SIG-M5 treated with dmso at 0.1 percent for 504 hours (cell line): Measurements from ENCODE around the gene GATA2.
A peak's percentile ranks its signal among the peaks of the same experiment; 100 is the strongest.

Experiments
- DNase-seq: peaks from one replicate; lab custom pipeline; 2025; ENCODE audit not compliant: unreplicated experiment; lab: John Stamatoyannopoulos, UW

GATA2 gene

GRCh38 chr3:128457937-128458336 lies 35.1 kb downstream of the GATA2 start:
- no peak for DNase-seq

GRCh38 chr3:128456776-128457715 lies 36.0 kb downstream of the GATA2 start:
- DNase-seq: no peak

- DNase-seq: no peak
These were observed 36.9 kb downstream of the GATA2 start for GRCh38 chr3:128455786-128456748.

GRCh38 chr3:128455116-128455515 lies 37.9 kb downstream of the GATA2 start:
- DNase-seq: no peak

GRCh38 chr3:128454310-128454618 lies 38.7 kb downstream of the GATA2 start:
- no peak for DNase-seq

GRCh38 chr3:128453501-128454309 lies 39.3 kb downstream of the GATA2 start:
- no peak for DNase-seq

- DNase-seq: no peak
These were observed 40.2 kb downstream of the GATA2 start for GRCh38 chr3:128452678-128453275.

GRCh38 chr3:128452120-128452519 lies 40.9 kb downstream of the GATA2 start:
- DNase-seq: no peak

- no peak for DNase-seq
These were observed 43.8 kb downstream of the GATA2 start for GRCh38 chr3:128449111-128449638.

- DNase-seq: no peak
These were observed 44.5 kb downstream of the GATA2 start for GRCh38 chr3:128448491-128448890.

- no peak for DNase-seq
These were observed 45.4 kb downstream of the GATA2 start for GRCh38 chr3:128447561-128448013.

- DNase-seq: no peak
These were observed 46.2 kb downstream of the GATA2 start for GRCh38 chr3:128446821-128447220.

- no peak for DNase-seq
These were observed 47.6 kb downstream of the GATA2 start for GRCh38 chr3:128445357-128445756.

- no peak for DNase-seq
These were observed 49.2 kb downstream of the GATA2 start for GRCh38 chr3:128443771-128444170.

GRCh38 chr3:128442949-128443348 lies 50.1 kb downstream of the GATA2 start:
- no peak for DNase-seq

- DNase-seq: no peak
These were observed 50.9 kb downstream of the GATA2 start for GRCh38 chr3:128442070-128442469.

GRCh38 chr3:128439226-128439625 lies 53.8 kb downstream of the GATA2 start:
- DNase-seq: no peak

- peak; percentile 35 for DNase-seq
These were observed 54.4 kb downstream of the GATA2 start for GRCh38 chr3:128438488-128439072.

- DNase-seq: no peak
These were observed 56.8 kb downstream of the GATA2 start for GRCh38 chr3:128436214-128436613.

GRCh38 chr3:128435561-128435960 lies 57.4 kb downstream of the GATA2 start:
- DNase-seq: no peak
